ENCODE results near the gene NEO1.

The NEO1 gene

DNA sequence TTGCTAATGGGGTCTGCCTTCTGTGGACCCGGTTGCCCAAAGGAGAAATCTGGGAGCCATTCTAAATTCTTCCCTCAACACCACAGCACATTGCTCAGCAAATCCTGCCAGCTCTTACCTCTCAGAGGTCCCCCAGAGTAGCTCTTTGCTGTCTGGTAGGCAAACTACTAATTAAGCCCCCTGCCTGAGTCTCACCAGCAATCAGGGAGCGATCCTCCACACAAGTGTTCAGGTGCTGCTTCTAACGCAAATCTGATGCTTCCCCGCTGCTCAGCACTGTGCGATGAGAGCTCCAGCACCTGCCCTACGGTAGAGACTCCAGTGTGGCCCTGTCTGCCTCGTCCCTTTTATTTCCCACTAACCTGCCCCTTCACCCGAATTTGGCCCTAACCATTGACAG is 256.0 kb downstream of the NEO1 start:
- DNase-seq: no peak
- in situ Hi-C loops (cut with HindIII; ENCODE audit: low pct_ligation_motif_present, low pct_unique_long_range_greater_than_20kb, low sequenced_read_pairs): no loop called here

GRCh38 chr15:73313861-73314260 is 261.6 kb downstream of the NEO1 start:
- DNase-seq: no peak
- in situ Hi-C loops (cut with HindIII; ENCODE audit: low pct_ligation_motif_present, low pct_unique_long_range_greater_than_20kb, low sequenced_read_pairs): no loop called here

DNA sequence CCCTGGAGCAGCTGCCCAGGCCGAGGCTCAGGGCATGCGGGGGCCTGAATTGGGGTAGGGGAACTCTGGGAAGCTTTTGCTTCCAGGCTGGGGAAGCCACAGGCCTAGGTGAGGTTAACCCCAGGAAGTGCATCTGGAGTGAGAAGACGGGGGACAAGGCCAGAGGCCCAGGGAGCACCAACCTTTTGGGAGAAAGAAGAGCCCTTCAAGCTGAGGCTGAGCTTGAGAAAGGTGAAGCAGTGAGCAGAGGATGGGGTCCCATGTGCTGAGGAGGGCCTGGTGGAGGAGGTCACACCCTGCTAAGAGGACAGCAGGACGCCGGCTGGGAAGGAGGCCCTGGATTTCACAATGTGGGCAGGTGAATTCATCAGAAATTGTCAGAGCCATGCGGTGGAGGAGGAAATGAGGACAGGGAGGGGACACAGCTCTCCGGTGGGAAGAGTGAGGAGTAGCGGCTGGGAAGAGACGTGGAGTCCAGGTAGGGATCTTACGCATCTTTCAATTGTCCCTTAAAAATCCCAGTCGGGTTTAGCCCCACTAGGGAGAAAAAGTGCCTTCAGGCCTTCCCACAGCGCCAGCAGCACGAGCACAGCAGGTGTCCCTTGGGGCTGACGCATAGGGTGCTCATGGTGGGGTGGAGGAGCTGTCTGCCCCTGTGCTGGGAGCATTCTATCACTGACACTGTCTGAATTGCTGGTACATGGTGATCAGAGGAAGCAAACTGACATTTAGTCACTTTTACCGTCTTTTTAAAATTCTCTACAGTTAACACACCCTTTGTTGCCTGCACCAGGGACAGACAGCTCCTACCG is 265.6 kb downstream of the NEO1 start:
- in situ Hi-C loops (cut with HindIII; ENCODE audit: low pct_ligation_motif_present, low pct_unique_long_range_greater_than_20kb, low sequenced_read_pairs): no loop called here

GRCh38 chr15:73318463-73319351 is 266.4 kb downstream of the NEO1 start:
- no peak for DNase-seq
- in situ Hi-C loops (cut with HindIII; ENCODE audit: low pct_ligation_motif_present, low pct_unique_long_range_greater_than_20kb, low sequenced_read_pairs): no loop called here

More for the DNA sequence above, 265.6 kb downstream of the NEO1 start:
- DNase-seq: no peak

DNA sequence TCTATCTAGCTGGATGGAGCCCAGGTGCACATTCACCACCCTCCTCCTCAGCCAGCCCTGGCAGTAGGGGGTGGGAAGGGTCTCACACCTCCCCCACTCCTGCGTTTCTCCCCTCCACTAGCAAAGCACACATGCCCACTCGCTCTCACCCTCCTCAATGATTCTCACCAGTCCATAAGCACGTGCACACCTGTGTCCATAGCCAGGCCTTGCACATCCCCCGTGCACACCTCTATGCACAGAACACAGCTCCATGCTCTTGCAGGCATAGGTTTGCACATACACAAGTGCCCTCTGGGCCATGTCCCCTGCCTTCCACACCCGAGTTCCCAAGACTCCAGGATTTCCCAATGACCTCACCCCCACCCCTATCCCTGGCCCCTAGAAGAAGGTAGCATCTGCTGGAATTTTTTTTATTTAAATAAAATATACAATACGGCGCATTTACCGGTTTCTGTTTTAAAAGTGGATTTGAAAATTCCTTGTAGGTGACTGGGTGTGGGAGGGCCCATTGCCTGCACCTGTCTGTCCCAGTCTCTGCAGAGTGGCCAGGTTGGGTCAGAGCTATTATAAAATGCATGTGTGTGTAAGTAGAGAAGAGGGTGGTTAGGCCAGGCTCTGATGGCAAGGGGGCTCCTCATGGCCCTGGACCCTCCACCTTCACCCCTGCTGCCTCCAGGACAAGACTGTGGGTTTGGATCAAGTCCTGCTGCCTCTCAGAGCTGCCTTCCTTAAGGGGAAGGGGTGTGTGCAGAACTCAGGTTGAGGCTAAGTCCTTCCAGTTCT is 267.4 kb downstream of the NEO1 start:
- no peak for DNase-seq
- in situ Hi-C loops (cut with HindIII; ENCODE audit: low pct_ligation_motif_present, low pct_unique_long_range_greater_than_20kb, low sequenced_read_pairs): no loop called here

DNA sequence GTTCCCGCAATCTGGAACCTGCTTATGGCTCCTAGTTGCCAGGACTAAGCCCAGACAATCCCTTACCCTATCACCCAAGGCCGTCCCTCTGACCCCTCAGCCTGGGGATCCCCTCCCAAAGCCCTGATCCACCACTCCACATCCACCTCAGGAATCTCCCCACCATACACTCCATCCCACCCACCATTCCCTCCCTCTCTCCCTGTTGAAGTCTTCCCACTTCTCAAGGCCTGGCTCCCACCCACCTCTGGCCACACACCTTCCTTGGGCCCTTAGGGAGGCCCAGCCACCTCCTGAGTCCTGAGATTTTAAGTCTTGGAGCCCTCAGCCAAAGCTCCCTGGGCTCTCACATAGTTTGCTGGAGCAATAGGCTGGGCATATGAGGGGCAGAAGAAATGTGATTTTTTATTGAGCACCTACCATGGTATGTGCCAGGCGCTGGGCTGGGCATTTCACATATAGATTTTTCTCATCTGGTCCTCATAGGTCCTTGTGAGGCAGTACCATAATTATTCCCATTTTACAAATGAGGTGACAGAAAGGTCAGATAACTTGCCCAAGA is 268.4 kb downstream of the NEO1 start:
- in situ Hi-C loops (cut with HindIII; ENCODE audit: low pct_ligation_motif_present, low pct_unique_long_range_greater_than_20kb, low sequenced_read_pairs): no loop called here
- no peak for DNase-seq

GRCh38 chr15:73321496-73322450 is 269.5 kb downstream of the NEO1 start:
- in situ Hi-C loops (cut with HindIII; ENCODE audit: low pct_ligation_motif_present, low pct_unique_long_range_greater_than_20kb, low sequenced_read_pairs): no loop called here
- DNase-seq: no peak

DNA sequence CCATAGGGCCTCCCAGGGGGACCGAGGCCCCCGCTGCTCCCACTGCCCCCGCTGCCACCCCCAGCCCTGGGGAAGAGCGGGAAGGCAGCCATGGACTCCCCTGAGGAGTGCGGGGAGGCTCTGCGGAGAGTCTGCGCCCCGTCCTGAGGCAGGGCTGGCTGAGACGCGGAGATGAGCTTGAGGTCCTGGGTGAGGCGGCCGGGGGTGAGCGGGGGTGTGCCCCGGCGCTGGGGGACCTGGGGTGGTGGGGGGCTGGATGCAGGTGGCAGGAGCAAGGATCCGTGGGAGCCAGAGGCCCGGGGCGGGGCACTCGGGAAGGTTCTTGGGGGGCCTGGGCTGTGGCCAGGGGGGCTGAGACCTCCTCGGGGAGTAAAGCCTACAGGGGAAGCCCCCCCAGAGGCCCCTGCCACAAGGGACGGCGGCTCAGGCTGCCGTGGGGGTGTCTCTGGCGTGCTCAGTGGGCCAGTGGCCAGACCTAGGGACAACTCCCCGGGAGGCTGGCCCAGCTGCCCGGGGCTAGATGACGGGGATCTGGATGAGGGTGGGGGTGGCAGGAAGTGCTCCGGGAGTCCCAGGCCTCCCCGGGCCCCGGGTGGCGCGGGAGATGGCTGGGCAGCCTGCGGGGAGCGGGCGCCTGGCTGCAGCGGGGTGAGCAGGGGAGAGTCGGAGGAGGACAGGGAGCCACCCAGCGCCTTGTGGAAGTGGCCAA is 270.6 kb downstream of the NEO1 start:
- no peak for DNase-seq
- in situ Hi-C loops (cut with HindIII; ENCODE audit: low pct_ligation_motif_present, low pct_unique_long_range_greater_than_20kb, low sequenced_read_pairs): no loop called here

DNA sequence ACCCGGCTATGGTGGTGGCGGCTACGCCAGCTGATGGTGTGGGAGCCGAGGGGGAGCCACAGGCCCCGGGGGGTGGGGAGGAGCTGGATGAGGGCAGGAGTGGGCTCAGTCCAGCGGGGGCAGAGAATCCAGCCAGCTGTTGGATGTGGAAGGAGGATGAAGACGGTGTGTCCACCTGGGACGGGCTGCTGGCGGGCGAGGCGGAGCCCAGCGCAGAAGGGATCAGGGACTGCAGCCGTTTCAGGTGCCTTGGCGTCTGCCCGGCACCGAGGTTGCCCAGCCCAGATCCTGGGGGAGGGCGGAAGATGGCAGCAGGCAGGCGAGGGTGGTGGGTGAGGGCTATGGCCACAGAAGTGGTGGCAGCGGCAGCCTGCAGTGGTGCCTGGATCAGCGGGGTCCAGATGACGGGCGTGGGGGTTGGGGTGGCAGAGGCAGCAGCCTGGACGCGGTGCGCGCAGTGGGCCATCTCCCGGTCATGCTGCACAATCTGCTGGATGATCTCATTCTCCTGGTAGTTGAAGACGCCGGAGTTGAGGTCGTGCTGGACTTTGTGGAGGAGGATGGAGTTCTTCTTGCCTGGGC is 271.2 kb downstream of the NEO1 start:
- no peak for DNase-seq
- in situ Hi-C loops (cut with HindIII; ENCODE audit: low pct_ligation_motif_present, low pct_unique_long_range_greater_than_20kb, low sequenced_read_pairs): no loop called here

- no peak for DNase-seq
- in situ Hi-C loops (cut with HindIII; ENCODE audit: low pct_ligation_motif_present, low pct_unique_long_range_greater_than_20kb, low sequenced_read_pairs): no loop called here
Observed at GRCh38 chr15:73323956-73324355, 271.7 kb downstream of the NEO1 start.

DNA sequence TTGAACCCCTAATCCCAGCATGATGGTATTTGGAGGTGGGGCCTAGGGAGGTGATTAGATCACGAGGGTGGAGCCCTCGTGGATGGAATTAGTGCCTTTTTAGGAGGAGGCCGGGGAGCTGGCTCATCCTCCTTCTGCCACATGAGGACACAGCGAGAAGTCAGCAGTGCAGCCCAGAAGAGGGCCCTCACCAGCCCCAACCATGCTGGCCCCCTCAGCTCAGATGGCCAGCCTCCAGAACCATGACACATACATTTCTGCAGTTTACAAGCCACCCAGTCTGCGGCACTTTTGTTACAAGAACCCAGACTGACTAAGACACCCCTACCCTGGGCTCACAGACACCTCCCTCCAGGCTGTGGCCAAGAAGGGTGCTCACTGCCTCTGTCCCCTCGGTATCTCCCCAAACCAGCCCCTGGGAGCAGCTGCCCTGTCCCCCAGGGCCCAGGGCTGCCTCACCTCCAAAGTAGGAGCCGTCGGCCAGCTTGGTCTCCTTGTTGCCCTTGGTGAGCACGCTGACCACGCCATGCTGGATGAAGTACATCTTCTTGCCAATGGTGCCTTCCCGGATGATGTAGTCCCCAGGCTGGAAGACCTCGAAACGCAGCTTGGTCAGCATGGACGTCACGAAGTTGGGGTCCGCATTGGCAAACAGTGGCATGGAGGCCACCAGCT is 272.4 kb downstream of the NEO1 start:
- DNase-seq: no peak
- in situ Hi-C loops (cut with HindIII; ENCODE audit: low pct_ligation_motif_present, low pct_unique_long_range_greater_than_20kb, low sequenced_read_pairs): no loop called here

DNA sequence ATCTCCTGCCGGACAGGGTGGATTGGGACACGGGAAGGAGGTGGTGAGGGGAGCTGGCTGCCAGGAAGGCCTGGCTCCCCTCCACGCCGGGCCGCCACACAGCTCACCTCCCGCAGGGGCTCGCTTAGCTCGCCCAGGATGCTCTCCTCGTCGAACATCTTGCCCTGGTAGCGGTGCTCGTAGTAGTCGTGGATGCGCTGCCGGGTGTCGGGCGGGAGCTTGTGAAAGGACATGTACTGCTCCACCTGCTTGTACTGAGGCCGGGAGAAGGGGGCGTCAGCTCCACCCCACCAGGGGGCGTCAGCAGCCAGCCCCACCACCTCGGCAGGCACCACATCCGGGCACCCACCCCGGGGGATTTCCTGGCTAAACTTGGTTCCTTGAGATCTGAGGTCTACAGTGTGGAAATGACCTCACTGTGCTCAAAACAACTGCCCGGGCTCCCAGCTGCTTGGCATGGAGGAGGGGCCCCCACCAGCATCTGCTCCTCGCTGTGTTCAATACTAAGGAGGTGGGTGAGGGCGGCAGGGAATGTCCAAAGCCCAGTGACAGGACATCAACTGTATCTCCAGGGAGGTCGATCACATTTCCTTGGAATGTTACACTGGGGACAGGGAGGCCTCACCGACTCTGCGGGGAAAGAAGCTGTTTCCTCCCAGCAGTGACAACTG is 273.1 kb downstream of the NEO1 start:
- in situ Hi-C loops (cut with HindIII; ENCODE audit: low pct_ligation_motif_present, low pct_unique_long_range_greater_than_20kb, low sequenced_read_pairs): no loop called here
- DNase-seq: no peak

DNA sequence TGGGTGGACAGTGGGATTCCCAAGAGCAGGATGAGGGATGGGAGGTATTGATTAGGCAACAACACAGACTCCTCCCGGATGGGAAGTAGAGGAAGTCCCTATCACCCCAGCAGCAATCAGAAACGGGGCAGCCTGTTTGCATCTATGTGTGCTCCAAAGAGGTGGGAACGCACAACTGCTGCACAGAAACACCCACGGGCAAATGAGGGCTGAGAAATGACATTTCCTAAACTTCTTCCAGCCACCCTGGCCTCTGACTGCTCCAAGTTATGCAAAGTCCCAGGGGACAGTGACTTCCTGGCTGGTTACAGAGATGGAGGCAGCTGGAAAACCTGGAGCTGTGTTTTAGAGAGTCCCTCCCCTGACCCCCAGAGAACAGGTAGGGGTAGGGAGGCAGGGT is 273.9 kb downstream of the NEO1 start:
- DNase-seq: no peak
- in situ Hi-C loops (cut with HindIII; ENCODE audit: low pct_ligation_motif_present, low pct_unique_long_range_greater_than_20kb, low sequenced_read_pairs): no loop called here

- in situ Hi-C loops (cut with HindIII; ENCODE audit: low pct_ligation_motif_present, low pct_unique_long_range_greater_than_20kb, low sequenced_read_pairs): no loop called here
- no peak for DNase-seq
Observed at GRCh38 chr15:73328149-73328820, 276.0 kb downstream of the NEO1 start.

GRCh38 chr15:73328981-73329380 is 276.7 kb downstream of the NEO1 start:
- DNase-seq: no peak
- in situ Hi-C loops (cut with HindIII; ENCODE audit: low pct_ligation_motif_present, low pct_unique_long_range_greater_than_20kb, low sequenced_read_pairs): no loop called here

Data from ACHN (cell line).